ENCODE results near the gene WNK2. TPM values are rescaled to one million over a fixed set of nuclear protein-coding genes. Genes with fewer than 3 reads are reported as not detected.

The WNK2 gene
- total RNA-seq, 4 donors from 2014 or later, result 155 to 577 (median 259) TPM

- TF ChIP-seq POLR2A (IDR thresholded peaks at IDR 0.05) (no peak), CTCF (IDR thresholded peaks at IDR 0.05) (no peak)
- no peak overlapping the region for H3K27ac ChIP-seq
- DNase-seq, result peak in 1 of 3 donors; percentile 54
Observed at GRCh38 chr9:93245437-93245970, 61.6 kb downstream of the WNK2 start.

GRCh38 chr9:93246111-93246510 is 62.2 kb downstream of the WNK2 start:
- Histone ChIP-seq H3K4me3 (no peak overlapping the region), H3K4me1 (peaks cover 0 to 7% (median 0%) of the 10 kb centered on the region in 4 donors), H3K27ac (no peak overlapping the region), H3K27me3 (no peaks in the 10 kb centered on the region), H3K9me3 (no peaks in the 10 kb centered on the region), H3K36me3 (peaks cover 0 to 25% (median 0%) of the 10 kb centered on the region in 3 donors)
- DNase-seq, result no peak
- no peak for TF ChIP-seq CTCF (IDR thresholded peaks at IDR 0.05)
- no peak for TF ChIP-seq POLR2A (IDR thresholded peaks at IDR 0.05)

More at GRCh38 chr9:93245437-93245970, 61.6 kb downstream of the WNK2 start:
- Histone ChIP-seq H3K9me3 (no peaks in the 10 kb centered on the region), H3K36me3 (peaks cover 0 to 29% (median 0%) of the 10 kb centered on the region in 3 donors), H3K4me1 (peaks cover 0 to 7% (median 0%) of the 10 kb centered on the region in 4 donors), H3K27me3 (no peaks in the 10 kb centered on the region), H3K4me3 (no peak overlapping the region)

GRCh38 chr9:93246526-93246925 is 62.6 kb downstream of the WNK2 start:
- H3K27me3 ChIP-seq, result no peaks in the 10 kb centered on the region
- no peak for DNase-seq
- peaks cover 0 to 25% (median 0%) of the 10 kb centered on the region in 3 donors for H3K36me3 ChIP-seq
- peaks cover 0 to 7% (median 0%) of the 10 kb centered on the region in 4 donors for H3K4me1 ChIP-seq
- TF ChIP-seq CTCF (IDR thresholded peaks at IDR 0.05), result no peak
- TF ChIP-seq POLR2A (IDR thresholded peaks at IDR 0.05), result no peak
- H3K4me3 ChIP-seq, result no peak overlapping the region
- no peaks in the 10 kb centered on the region for H3K9me3 ChIP-seq
- H3K27ac ChIP-seq, result no peak overlapping the region

- Histone ChIP-seq H3K36me3 (peaks cover 0 to 25% (median 0%) of the 10 kb centered on the region in 3 donors), H3K27me3 (no peaks in the 10 kb centered on the region), H3K4me3 (no peak overlapping the region), H3K4me1 (peaks cover 0 to 7% (median 0%) of the 10 kb centered on the region in 4 donors), H3K27ac (no peak overlapping the region), H3K9me3 (no peaks in the 10 kb centered on the region)
- no peak for DNase-seq
- TF ChIP-seq CTCF (IDR thresholded peaks at IDR 0.05) (no peak), POLR2A (IDR thresholded peaks at IDR 0.05) (no peak)
Observed at GRCh38 chr9:93247099-93247865, 63.3 kb downstream of the WNK2 start.

- Histone ChIP-seq H3K4me1 (peaks cover 0 to 7% (median 0%) of the 10 kb centered on the region in 4 donors), H3K27me3 (no peaks in the 10 kb centered on the region), H3K36me3 (peaks cover 0 to 31% (median 0%) of the 10 kb centered on the region in 3 donors), H3K9me3 (no peaks in the 10 kb centered on the region), H3K4me3 (no peak overlapping the region), H3K27ac (no peak overlapping the region)
- no peak for TF ChIP-seq CTCF (IDR thresholded peaks at IDR 0.05)
- TF ChIP-seq POLR2A (IDR thresholded peaks at IDR 0.05), result no peak
- DNase-seq, result no peak
Observed at GRCh38 chr9:93247892-93248291, 64.0 kb downstream of the WNK2 start.
